AG09319 (cell line): ENCODE results near the gene IFNL1.

Experiments used
- DNase-seq: peaks from one replicate; pipeline ENCODE4 v3.0.0-alpha.2; 2010; ENCODE audit warnings: low read depth; ENCODE audit errors: extremely low read depth
- CTCF ChIP-seq: IDR thresholded peaks from 2 replicates; pipeline ENCODE4 v1.5.1; 2011; ENCODE audit warnings: low read depth, mild to moderate bottlenecking, inconsistent platforms, low read length, moderate library complexity

The IFNL1 gene

GRCh38 chr19:39296055-39296645, at the start of gene IFNL1:
TSS of gene IFNL1 (plus strand) at chr19:39296407. CDS start at chr19:39296422, 15 bp downstream.
- TF ChIP-seq CTCF, result no peak
- no peak for DNase-seq

- no peak for DNase-seq
- no peak for TF ChIP-seq CTCF
Measured at GRCh38 chr19:39246951-39247669, 49.1 kb upstream of the IFNL1 start.

DNA sequence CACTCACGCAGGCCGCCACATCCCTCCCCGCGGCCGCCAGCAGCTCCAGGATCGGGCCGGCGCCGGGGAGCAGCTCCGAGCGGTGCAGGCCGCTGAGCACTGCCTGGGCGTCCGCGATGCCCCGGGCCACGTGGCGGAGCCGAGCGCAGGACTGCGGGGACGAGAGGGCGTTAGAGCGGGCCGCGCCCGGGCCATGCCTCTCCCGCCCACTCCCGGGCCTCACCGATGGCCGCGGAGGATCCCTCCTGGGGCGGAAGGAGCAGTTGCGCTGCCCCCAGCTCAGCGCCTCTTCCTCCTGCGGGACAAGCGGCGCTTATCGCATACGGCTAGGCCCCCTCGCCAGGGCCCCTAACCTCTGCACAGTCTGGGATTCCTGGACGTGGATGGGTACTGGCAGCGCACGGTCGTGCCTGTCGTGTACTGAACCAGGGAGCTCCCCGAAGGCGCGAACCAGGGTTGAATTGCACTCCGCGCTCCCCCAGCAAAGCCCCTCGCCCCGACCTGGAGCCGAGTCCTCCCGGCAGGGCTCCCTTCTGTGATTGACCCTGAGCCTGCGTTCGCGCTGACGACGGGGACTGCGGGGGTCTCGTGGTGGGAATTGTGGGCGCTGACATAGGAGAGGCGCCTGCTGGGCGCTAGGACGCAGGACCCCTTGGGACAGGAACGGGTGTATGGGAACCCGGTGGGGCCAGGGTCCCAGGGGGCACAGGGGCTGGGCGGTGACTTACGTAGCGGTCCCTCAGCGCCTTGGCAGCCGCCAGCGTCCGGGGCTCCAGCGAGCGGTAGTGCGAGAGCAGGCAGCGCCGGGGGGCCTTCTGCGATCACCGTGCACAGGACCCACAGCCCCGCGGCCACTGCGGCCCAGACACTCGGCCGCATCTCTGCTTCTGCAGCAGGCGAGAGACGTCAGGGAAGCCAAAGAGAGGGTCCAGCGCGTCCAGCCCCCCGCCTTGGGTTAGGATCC, 48.2 kb upstream of the IFNL1 start:
- no peak for TF ChIP-seq CTCF
- no peak for DNase-seq

GRCh38 chr19:39248806-39249205, 47.4 kb upstream of the IFNL1 start, which contains the start of gene IFNL4:
TSS of gene IFNL4 (minus strand) at chr19:39248856.
- TF ChIP-seq CTCF, result no peak
- DNase-seq, result no peak

GRCh38 chr19:39251081-39251480, 45.1 kb upstream of the IFNL1 start:
- no peak for DNase-seq
- TF ChIP-seq CTCF, result no peak

- no peak for DNase-seq
- TF ChIP-seq CTCF, result no peak
Measured at GRCh38 chr19:39251846-39252245, 44.4 kb upstream of the IFNL1 start.
